NCI-H2227 (cell line): Measurements from ENCODE around the gene YY1.
"Not testable (repeated sequence)": the region's sequence is repeated elsewhere in the genome, so short reads cannot be mapped to it uniquely, and the experiment has no call there.

Experiments
- DNase-seq: peaks from one replicate; lab custom pipeline; 2025; ENCODE audit not compliant: unreplicated experiment; lab: John Stamatoyannopoulos, UW

The YY1 gene

GRCh38 chr14:100283984-100284881 is 45.3 kb downstream of the YY1 start:
- no peak for DNase-seq

DNA sequence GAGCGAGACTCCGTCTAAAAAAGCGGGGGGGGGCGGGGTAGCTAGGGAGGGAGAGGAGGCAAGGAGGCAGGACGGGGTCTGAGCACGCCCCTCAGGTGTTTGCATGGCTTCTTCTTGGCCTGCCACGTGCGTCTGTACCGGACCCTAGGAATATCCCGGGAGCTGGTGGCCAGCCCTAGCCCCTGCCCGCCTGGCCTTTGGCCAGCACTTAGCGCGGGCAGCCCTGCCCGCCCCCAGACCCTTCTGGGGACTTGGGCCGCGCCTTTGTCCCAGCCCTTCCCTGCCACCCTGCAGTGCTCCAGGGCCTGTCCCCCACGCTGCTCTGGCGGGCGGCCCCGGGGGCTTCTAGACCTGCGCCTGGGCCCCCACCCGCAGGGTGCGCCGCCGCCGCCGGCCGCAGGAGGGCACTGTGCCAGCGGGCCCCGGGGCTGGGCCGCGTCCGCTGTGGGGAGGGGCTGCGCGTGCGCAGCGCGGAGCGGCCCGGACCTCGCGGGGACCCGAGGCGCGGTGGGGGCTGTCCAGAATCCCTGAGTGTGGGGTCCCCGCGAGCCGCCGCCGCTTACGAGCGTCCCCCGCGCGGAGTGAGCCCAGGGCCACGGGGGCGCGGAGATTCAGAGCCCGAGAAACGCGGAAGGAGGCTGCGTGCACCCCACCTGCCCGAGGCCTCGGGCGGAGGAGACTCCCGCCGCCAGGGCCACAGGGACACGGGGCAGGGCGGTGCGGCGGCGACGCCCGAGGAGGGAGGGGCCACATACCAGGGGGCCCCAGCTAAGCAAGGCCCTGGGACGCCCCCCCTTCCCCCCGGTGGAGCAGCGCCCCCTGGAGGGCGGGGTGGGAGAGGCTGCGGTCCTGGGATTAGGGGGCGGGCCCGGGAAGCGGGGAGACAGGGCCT is 46.3 kb downstream of the YY1 start:
- DNase-seq: peak; percentile 87

DNA sequence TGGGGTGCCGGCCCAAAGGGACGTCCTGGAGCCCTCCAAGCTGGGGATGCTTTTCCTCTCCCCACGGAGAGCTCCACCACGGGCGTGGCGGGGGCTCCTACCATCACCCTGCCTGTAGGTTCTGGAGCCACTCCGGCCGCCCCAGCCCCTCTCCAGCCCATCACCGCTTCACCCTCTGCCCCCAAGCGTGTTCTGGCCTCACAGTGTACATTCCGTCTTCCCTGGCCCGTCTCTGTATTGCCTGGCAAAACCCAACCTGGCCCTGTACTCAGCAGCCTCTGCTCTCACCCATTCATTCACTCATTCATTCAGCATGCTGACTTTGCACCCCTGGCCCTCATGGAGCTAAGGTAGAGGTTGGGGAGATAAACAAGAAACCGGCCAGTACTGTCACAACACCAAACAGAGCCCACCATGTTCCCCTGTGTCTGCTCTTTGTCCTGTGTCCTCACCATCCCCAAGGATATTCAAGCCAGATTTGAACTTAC is 47.0 kb downstream of the YY1 start:
- DNase-seq: no peak

GRCh38 chr14:100286484-100287191 is 47.7 kb downstream of the YY1 start:
- DNase-seq: no peak

GRCh38 chr14:100287202-100287997 is 48.5 kb downstream of the YY1 start:
- no peak for DNase-seq

DNA sequence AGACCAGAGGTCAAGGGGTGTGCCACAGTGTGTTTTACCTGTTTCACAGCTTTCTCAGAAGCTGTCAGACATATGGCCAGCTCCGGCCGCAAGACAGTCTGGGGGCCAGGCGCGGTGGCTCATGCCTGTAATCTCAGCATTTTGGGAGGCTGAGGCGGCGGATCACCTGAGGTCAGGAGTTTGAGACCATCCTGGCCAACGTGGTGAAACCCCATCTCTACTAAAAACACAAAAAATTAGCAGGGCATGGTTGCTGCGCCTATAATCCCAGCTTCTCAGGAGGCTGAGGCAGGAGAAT is 49.0 kb downstream of the YY1 start:
- DNase-seq: not testable (repeated sequence)

- DNase-seq: no peak
These were observed 49.6 kb downstream of the YY1 start for GRCh38 chr14:100288382-100289185.

GRCh38 chr14:100289916-100290606 is 51.1 kb downstream of the YY1 start:
- no peak for DNase-seq

DNA sequence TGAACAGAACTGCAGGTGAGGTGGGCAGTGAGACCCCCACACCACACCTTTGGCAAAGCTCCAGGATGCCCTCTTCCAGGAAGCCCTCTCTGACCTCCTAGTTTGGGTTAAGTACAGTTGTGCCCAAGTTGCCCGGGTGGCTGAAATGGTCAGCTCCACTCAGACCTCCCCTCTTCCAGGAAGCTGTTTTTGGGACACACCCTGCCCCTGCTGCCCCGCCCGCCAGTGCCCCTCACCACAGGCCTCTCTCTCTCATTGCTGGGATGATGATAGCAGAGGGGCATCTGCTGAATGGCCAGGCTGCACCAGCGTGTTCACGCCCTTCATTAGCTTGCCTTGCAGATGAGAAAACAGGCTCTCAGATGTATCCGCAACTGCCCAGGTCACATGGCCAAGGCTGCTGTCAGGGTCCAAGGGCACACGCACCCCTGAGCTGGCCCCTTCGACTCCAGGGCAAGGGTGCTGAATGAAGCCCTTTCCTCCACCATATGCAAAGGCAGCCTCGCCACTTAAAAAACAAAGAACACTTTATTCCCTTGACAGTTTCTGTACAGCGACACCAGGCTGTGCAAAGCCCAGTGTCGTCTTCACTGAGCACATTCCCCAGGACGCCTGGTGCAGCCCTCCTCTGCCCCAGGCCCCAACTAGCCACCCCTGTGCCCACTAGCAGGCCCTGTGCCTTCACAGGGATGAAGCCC is 51.8 kb downstream of the YY1 start:
- no peak for DNase-seq

DNA sequence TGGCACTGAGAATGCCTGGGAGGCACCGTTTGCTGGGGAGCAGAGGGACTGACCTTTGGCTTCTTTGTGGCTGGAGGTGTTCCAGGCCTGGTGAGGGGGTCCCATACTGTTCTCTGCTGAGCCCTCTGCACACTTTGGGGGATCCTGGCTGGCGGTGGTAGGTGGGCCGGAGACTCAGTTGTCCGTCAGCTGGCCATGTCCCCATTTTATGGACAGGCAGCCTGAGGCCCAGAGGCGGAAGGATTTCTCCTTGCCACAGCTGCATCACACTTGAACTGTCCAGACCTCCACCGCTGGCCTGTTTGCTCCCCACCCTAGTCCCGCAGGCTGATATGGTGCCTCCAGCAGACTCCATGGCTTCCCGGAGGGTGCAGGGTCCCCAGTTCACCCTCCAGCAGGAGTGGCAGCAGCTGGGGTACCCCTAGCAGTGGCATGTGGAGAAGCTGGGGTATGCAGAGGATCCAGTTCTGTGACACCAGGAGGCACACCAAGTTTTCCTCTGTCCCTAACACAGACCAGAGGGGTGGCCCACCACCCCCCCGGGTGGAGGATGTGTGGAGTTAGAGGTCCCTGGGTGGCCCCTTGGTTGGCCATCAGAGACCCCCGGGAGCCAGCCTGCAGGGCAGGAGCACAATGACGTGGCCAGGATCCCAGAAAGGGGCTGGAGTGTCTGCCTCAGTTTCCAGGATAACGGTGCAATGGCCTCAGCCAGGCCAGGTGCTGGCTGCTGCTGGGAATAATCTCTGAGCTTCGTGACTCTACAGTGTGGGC is 52.5 kb downstream of the YY1 start:
- DNase-seq: no peak

DNA sequence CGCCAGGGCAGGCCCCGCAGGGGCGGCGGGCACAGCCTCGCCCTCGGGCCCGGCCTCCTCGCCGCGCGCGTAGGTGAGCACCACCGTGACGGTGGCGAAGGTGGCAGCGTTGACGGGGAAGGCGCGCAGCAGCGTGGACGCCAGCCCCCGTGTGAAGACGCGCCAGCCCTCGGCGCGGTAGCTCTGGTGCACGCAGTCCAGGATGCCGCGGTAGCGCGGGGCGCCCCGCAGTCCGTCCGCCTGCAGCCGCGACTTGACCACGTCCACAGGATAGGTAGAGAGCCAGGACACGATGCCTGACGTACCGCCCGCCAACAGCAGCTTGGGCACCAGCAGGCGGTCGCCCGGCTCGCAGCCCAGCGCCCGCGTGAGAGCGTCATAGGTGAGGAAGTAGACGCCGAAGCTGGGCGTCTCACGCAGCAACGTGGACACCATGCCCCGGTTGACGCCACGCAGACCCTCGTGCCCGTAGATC is 53.4 kb downstream of the YY1 start:
- DNase-seq: no peak

DNA sequence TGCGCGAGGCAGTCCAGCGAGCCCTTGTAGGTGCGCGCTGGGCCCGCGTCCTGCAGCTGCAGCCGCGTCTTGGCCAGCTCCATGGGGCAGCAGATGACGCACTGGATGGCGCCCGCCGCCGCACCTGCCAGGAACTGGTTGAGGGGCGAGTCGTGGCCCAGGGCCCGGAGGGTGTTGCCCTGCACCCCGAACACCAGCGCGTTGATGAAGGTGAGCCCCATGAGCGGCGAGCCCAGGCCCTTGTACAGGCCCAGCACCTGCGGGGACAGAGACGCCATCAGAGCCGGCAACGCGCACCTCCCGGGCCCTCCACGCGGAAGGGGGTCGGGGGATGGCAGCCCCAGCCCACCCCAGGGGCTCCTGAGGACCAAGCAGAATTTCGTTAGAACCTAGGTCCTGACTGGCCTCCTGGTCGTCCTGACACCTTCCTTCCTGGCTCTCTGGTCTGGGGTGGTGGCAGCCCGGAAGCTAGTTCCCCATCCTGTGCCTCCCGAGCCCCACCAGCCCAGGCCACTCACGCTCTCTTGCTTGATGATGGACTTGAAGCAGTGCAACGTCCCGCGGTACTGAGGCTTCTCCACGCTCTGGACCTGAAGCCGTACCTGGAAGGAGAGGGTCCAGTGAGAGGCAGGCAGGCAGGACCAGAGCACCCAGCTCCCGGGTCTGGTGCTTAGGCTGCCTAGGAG is 54.0 kb downstream of the YY1 start:
- DNase-seq: no peak

GRCh38 chr14:100293497-100294212 is 54.7 kb downstream of the YY1 start:
- no peak for DNase-seq

DNA sequence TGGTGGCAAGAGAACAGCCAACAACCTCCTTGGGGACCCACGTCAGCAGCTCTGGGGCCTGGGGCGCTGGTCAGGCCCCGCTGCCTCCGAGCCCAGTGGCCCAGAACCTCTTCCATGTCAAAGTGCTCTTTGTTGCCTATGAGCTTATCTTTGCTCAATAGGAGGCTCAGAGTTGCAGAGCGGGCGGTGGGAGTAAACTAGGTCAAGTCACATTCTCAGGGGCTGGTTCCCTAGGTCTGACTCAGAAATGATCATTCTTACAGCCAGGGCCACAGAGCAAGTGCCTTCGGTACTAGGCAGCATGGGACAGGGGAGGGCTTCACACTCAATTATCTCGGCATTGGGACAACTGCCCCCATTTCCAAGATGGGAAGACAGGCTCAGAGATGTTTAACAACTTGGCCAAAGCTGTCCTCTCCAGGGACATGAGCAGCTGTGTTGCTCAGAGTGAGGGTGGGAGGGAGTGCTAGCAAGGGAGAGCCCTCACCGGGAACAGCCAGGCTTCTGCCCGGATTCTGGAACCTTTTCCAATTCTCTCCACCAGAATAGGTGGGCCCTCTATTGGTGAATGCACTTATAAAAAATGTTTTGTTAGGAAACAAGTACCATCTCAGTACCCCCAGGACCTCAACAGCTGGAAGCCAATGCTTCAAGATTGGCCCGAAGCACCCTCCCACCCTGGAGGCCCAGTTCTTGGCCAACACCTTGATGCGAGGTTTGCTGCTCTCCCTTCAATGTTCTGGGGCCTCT is 55.4 kb downstream of the YY1 start:
- DNase-seq: no peak

DNA sequence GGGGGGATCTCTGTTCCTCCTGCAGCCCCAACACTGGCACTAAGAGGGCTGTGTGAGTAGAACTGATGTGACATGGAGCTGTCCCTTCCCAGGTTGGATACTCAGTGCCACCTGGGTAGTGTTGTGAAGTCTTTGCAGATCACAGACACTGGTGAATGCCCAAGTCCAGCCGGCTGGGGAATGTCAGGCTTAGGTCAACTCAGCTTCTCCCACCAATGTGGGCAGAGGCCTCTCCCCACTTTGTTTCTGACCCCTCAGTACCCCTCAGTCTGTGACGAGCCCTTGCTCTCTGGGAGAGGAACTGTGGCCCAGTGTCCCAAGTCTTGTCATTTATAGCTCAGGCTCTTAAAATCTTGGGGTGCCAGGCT is 56.0 kb downstream of the YY1 start:
- no peak for DNase-seq
